K562 (cell line): ENCODE measurements around the gene ORMDL2. TPM values are rescaled to one million over a fixed set of nuclear protein-coding genes. Genes with fewer than 3 reads are reported as not detected.

Source experiments
- ATAC-seq: fragments of 200-7000 bp; cut with Tn5 transposase; 3 replicates; pipeline ENCODE4 v1.9.1; 2020; ENCODE audit warnings: moderate library complexity
- BruUV-seq: library from RNA; stranded (reverse); fragments of 400-500 nt; replicated peaks from 2 replicates; lab custom pipeline; 2021; lab: Mats Ljungman, UMichigan
- CTCF ChIA-PET: fragments of 300-600 bp; formaldehyde crosslinking; extraction: SDS; loops from one replicate; lab custom pipeline; 2021; ENCODE audit warnings: low intra/inter-chr PET ratio; lab: Yijun Ruan, JAX
- POLR2A ChIA-PET: fragments of 300-600, 350-650 bp; sonication (Branson Sonifier 250); formaldehyde crosslinking; extraction: SDS; loops from one replicate; lab custom pipeline; 2021; ENCODE audit warnings: antibody characterized with exemption, inconsistent platforms; lab: Yijun Ruan, JAX
- DNase-seq, 4 experiments: peaks; one replicate each; pipeline versions ENCODE4 v3.0.0 to v3.0.0-alpha.2; 2011 to 2018; ENCODE audit warnings: low spot score in 3 of 4, mixed read lengths in 3 of 4; ENCODE audit errors: extremely low read depth in 1 of 4
- FAIRE-seq: peaks from 2 replicates; lab custom pipeline; 2011; peaks lifted over from hg19 to GRCh38; lab: Jason Lieb, UNC
- H2AFZ ChIP-seq: 2 replicates; pipeline ENCODE4 v1.6.0; 2011; ENCODE audit warnings: low read depth, low read length, control low read depth, inconsistent platforms
- H3K27ac ChIP-seq: fragments of 200-600 bp; 3 replicates; pipeline ENCODE4 v1.8.0; 2011; ENCODE audit warnings: low read depth, mild to moderate bottlenecking, control low read depth, inconsistent platforms, low read length, moderate library complexity, mixed read lengths; ENCODE audit errors: extremely low read depth
- H3K27me3 ChIP-seq, 2 experiments: fragments of 300-600 bp in 1 of 2; 2 replicates in 1 of 2; 3 replicates in 1 of 2; pipeline versions ENCODE4 v1.6.0 to v1.8.0; 2011; ENCODE audit warnings: inconsistent platforms in 2 of 2, low read length in 2 of 2, mild to moderate bottlenecking in 1 of 2, mixed read lengths in 1 of 2, moderate library complexity in 1 of 2; ENCODE audit not compliant: control insufficient read depth in 2 of 2, insufficient read depth in 2 of 2
- H3K36me3 ChIP-seq: fragments of 300-600 bp; 3 replicates; pipeline ENCODE4 v1.8.0; 2011; ENCODE audit warnings: mild to moderate bottlenecking, low read length, inconsistent platforms; ENCODE audit not compliant: control insufficient read depth, insufficient read depth
- H3K4me1 ChIP-seq, 2 experiments: fragments of 200-600 bp in 1 of 2; replicated peaks in 1 of 2; 2 replicates in 1 of 2; 3 replicates in 1 of 2; pipeline versions ENCODE4 v1.5.1 to v1.8.0; 2011; ENCODE audit warnings: inconsistent platforms in 2 of 2, low read length in 2 of 2, mild to moderate bottlenecking in 1 of 2, mixed read lengths in 1 of 2, moderate library complexity in 1 of 2; ENCODE audit not compliant: control insufficient read depth in 2 of 2, insufficient read depth in 2 of 2
- H3K4me2 ChIP-seq: 2 replicates; pipeline ENCODE4 v1.6.1; 2011; ENCODE audit warnings: low read length, control low read depth, inconsistent platforms, mixed read lengths; ENCODE audit not compliant: insufficient read depth
- H3K4me3 ChIP-seq: fragments of 200-600 bp; sonication (generic), shearing (Covaris generic); 2 replicates; pipeline ENCODE4 v1.5.1; 2016; ENCODE audit warnings: control low read depth, inconsistent platforms
- H3K79me2 ChIP-seq: fragments of 200-600 bp; 3 replicates; pipeline ENCODE4 v1.8.0; 2011; ENCODE audit warnings: low read length, inconsistent platforms; ENCODE audit not compliant: control insufficient read depth, insufficient read depth
- H3K9ac ChIP-seq, 2 experiments: 2 replicates each; pipeline versions ENCODE4 v1.6.0 to v1.6.1; 2011; ENCODE audit warnings: low read depth in 2 of 2, low read length in 2 of 2, control low read depth in 1 of 2, inconsistent platforms in 1 of 2, mild to moderate bottlenecking in 1 of 2, mixed read lengths in 1 of 2; ENCODE audit not compliant: insufficient read depth in 1 of 2
- H3K9me1 ChIP-seq: one replicate; pipeline ENCODE4 v1.6.0; 2011; ENCODE audit warnings: inconsistent platforms, mild to moderate bottlenecking, low read length, moderate library complexity; ENCODE audit not compliant: control insufficient read depth, insufficient read depth
- H3K9me3 ChIP-seq: replicated peaks from 2 replicates; pipeline ENCODE4 v1.5.1; 2011; ENCODE audit warnings: low read depth, low read length, inconsistent platforms; ENCODE audit not compliant: control insufficient read depth, insufficient read depth
- H4K20me1 ChIP-seq: replicated peaks from 2 replicates; pipeline ENCODE4 v1.6.1; 2011; ENCODE audit warnings: low read length, inconsistent platforms, mixed read lengths; ENCODE audit not compliant: control insufficient read depth, insufficient read depth
- ZBTB40 ChIP-seq, 2 experiments: fragments of 450-650 bp in 1 of 2; sonication (generic) in 1 of 2; formaldehyde crosslinking in 1 of 2; IDR thresholded peaks; 2 replicates each; pipeline versions ENCODE4 v1.7.1 to v1.9.0; 2016 to 2022; ENCODE audit warnings: inconsistent platforms in 1 of 2, mild to moderate bottlenecking in 1 of 2, missing genetic modification reagents in 1 of 2
- WGBS: fragments of 100-300 bp; shearing (Covaris generic); methylation state at CpG from one replicate; pipeline ENCODE4 v1.1.6; 2016; ENCODE audit warnings: low coverage, mixed read lengths; ENCODE audit not compliant: insufficient coverage; ENCODE audit errors: missing lambda C conversion rate; 5-methylcytosine and 5-hydroxymethylcytosine counted together
- in situ Hi-C: fragments of 300-500 bp; cut with MboI; formaldehyde crosslinking; loops from 4 replicates; pipeline ENCODE4 v1.15.0; 2018; ENCODE audit warnings: inconsistent platforms, mixed read lengths
- intact Hi-C: fragments of 100-400 bp; cut with micrococcal nuclease; formaldehyde crosslinking; loops from 2 replicates; pipeline ENCODE4 v1.14.2; 2022
- polyA plus RNA-seq, 8 experiments: library from polyadenylated mRNA; depleted of rRNA in 4 of 8; stranded (reverse) in 5 of 8; unstranded in 3 of 8; fragments of >200 nt; fragmentation: Nextera tagmentation in 2 of 8; fragmentation: Illumina TruSeq in 1 of 8; extraction: Ambion mirVana in 2 of 8; extraction: Trizol in 1 of 8; gene quantifications; 2 replicates each; pipeline versions ENCODE4 v1.2.1 to v1.2.3, GENCODE V29; 2011 to 2014; ENCODE audit warnings: inconsistent platforms in 1 of 8, missing spikeins in 1 of 8
- total RNA-seq, 7 experiments: library from RNA; depleted of rRNA in 6 of 7; stranded (reverse); fragments of >200 nt in 6 of 7; fragmentation: Illumina TruSeq in 2 of 7; extraction: Trizol in 2 of 7; gene quantifications; 2 replicates each; pipeline versions ENCODE4 v1.2.1 to v1.2.3, GENCODE V29; 2011 to 2021; ENCODE audit warnings: low replicate concordance in 1 of 7

Gene ORMDL2
- total and polyA plus RNA-seq, 9 of the 15 experiments (the other 6 are each of a cell fraction or from before 2014, with no cell fraction given): 9.9 to 113 (median 34.4) TPM

- Histone ChIP-seq H3K4me2 (no peak overlapping the region), H3K9me1 (no peaks in the 10 kb centered on the region), H3K9me3 (no peaks in the 10 kb centered on the region), H2AFZ (no peak overlapping the region), H3K27me3 (no peaks in the 10 kb centered on the region), H3K79me2 (peaks cover 97% of the 10 kb centered on the region), H3K27ac (no peak overlapping the region), H3K4me3 (no peak overlapping the region)
- in situ Hi-C loops (no loop called here), intact Hi-C loops (no loop called here)
- DNase-seq (no peak), ATAC-seq (no peak)
- CTCF ChIA-PET: no interaction called here
- no peak for TF ChIP-seq ZBTB40 (IDR thresholded peaks at IDR 0.05)
- no peak for TF ChIP-seq ZBTB40 (CRISPR knock-in tag; IDR thresholded peaks at IDR 0.05)
- TF ChIP-seq, all 486 proteins: peak for 0
- Histone ChIP-seq H4K20me1 (peaks cover 21% of the 10 kb centered on the region), H3K36me3 (peaks cover 78% of the 10 kb centered on the region), H3K9ac (no peak overlapping the region), H3K4me1 (peaks cover 0 to 6% of the 10 kb centered on the region in 2 experiments; a peak in 3 of 5 replicates)
- WGBS: 95% methylated on average over 5 of the region's 5 CpGs
- POLR2A ChIA-PET: interaction anchor here (0.7 to 3.8 kb wide), 2 partner anchors 8 to 33 kb away, joined by 4 to 20 read pairs; partner anchors contain the start of genes ORMDL2 and SARNP
- BruUV-seq: no TSS peak
- FAIRE-seq: no peak
Measured at GRCh38 chr12:55809274-55809673, 8.6 kb upstream of the ORMDL2 start.
